Gastroesophageal sphincter (tissue), 4 donors: ENCODE data around the gene FGR. TPM values are rescaled to one million over a fixed set of nuclear protein-coding genes. Genes with fewer than 3 reads are reported as not detected.

Experiments used
- ATAC-seq: fragments of 150-250 bp; one replicate; pipeline ENCODE4 v1.9.1; 2016; ENCODE audit warnings: mild to moderate bottlenecking, moderate library complexity
- H3K27ac ChIP-seq, 4 donors: fragments of 200-600 bp; sonication (generic) in 3 of 4; 1 replicate in 3 of 4; 2 replicates in 1 of 4; pipeline ENCODE4 v1.5.1; 2016 to 2019
- H3K27me3 ChIP-seq: fragments of 200-600 bp; sonication (generic); one replicate; pipeline ENCODE4 v1.5.1; 2019
- H3K36me3 ChIP-seq, 2 donors: fragments of 200-600 bp; sonication (generic); one replicate each; pipeline ENCODE4 v1.5.1; 2019; ENCODE audit warnings: control low read depth in 1 of 2
- H3K4me1 ChIP-seq, 3 donors: fragments of 200-600 bp; sonication (generic); 1 replicate in 2 of 3; 2 replicates in 1 of 3; pipeline ENCODE4 v1.5.1; 2016 to 2019; ENCODE audit warnings: control low read depth in 2 of 3
- H3K4me3 ChIP-seq, 2 donors: fragments of 200-600 bp; sonication (generic); one replicate each; pipeline ENCODE4 v1.5.1; 2019; ENCODE audit warnings: mild to moderate bottlenecking in 1 of 2, moderate library complexity in 1 of 2
- H3K9me3 ChIP-seq, 3 donors: fragments of 200-600 bp; sonication (generic); one replicate each; pipeline ENCODE4 v1.5.1; 2017 to 2019; ENCODE audit warnings: control low read depth in 2 of 3
- CTCF ChIP-seq, 4 experiments: fragments of 200-600 bp in 2 of 4; fragments of 450-650 bp in 2 of 4; sonication (generic) in 1 of 4; IDR thresholded peaks; one replicate each; pipeline ENCODE4 v1.5.1; 2017 to 2019; ENCODE audit warnings: antibody characterized with exemption in 4 of 4, mild to moderate bottlenecking in 2 of 4, moderate library complexity in 2 of 4
- EP300 ChIP-seq: sonication (generic); formaldehyde crosslinking; IDR thresholded peaks from one replicate; pipeline ENCODE4 v1.6.1; 2017; ENCODE audit warnings: antibody characterized with exemption, mild to moderate bottlenecking
- POLR2A ChIP-seq, 2 donors: fragments of 450-650 bp; IDR thresholded peaks; one replicate each; pipeline ENCODE4 v1.6.1; 2017; ENCODE audit warnings: antibody characterized with exemption in 2 of 2, mild to moderate bottlenecking in 2 of 2, moderate library complexity in 1 of 2
- POLR2AphosphoS5 ChIP-seq: sonication (generic); formaldehyde crosslinking; IDR thresholded peaks from one replicate; pipeline ENCODE4 v1.6.1; 2017; ENCODE audit warnings: antibody characterized with exemption
- WGBS, 2 donors: methylation state at CpG; one replicate each; pipeline ENCODE4 v1.1.5; 2018; ENCODE audit warnings: low coverage in 1 of 2; 5-methylcytosine and 5-hydroxymethylcytosine counted together
- total RNA-seq, 4 donors: library from RNA; depleted of rRNA; stranded (reverse); fragments of >200 nt; gene quantifications; one replicate each; pipeline ENCODE4 v1.1.0, GENCODE V29; 2016

The FGR gene
- total RNA-seq, 4 donors from 2014 or later: 9.2 to 17.8 (median 10.1) TPM

- ATAC-seq: peak; percentile 44
- H3K4me1 ChIP-seq: peaks cover 0 to 45% (median 19%) of the 10 kb centered on the region in 3 donors
These were observed 21.3 kb upstream of the FGR start for GRCh38 chr1:27656157-27656893.

GRCh38 chr1:27655151-27655937 is 20.4 kb upstream of the FGR start:
- ATAC-seq: no peak
- Histone ChIP-seq H3K27me3 (no peaks in the 10 kb centered on the region), H3K4me1 (peaks cover 0 to 48% (median 27%) of the 10 kb centered on the region in 3 donors), H3K9me3 (no peaks in the 10 kb centered on the region), H3K4me3 (no peak overlapping the region), H3K27ac (peak overlapping the region in 3 of 4 donors; percentile 71 to 80 (median 76)), H3K36me3 (no peaks in the 10 kb centered on the region)
- 43 to 70% methylated on average over 5 to 8 of the region's 11 CpGs for WGBS, 2 donors
- no peak for TF ChIP-seq POLR2A (IDR thresholded peaks at IDR 0.05)
- no peak for TF ChIP-seq CTCF (IDR thresholded peaks at IDR 0.05)
- no peak for TF ChIP-seq POLR2AphosphoS5
- TF ChIP-seq EP300: no peak

More at GRCh38 chr1:27656157-27656893, 21.3 kb upstream of the FGR start:
- Histone ChIP-seq H3K9me3 (no peaks in the 10 kb centered on the region), H3K27ac (peak overlapping the region in 3 of 4 donors; percentile 71 to 80 (median 76)), H3K27me3 (no peaks in the 10 kb centered on the region), H3K4me3 (no peak overlapping the region), H3K36me3 (no peaks in the 10 kb centered on the region)
- TF ChIP-seq POLR2AphosphoS5 (no peak), EP300 (no peak), POLR2A (IDR thresholded peaks at IDR 0.05) (no peak), CTCF (IDR thresholded peaks at IDR 0.05) (no peak)
- 61 to 100% methylated on average over 1 to 4 of the region's 7 CpGs for WGBS, 2 donors

- no peak overlapping the region for H3K4me3 ChIP-seq
- no peaks in the 10 kb centered on the region for H3K9me3 ChIP-seq
- TF ChIP-seq POLR2A (IDR thresholded peaks at IDR 0.05) (no peak), POLR2AphosphoS5 (no peak), CTCF (IDR thresholded peaks at IDR 0.05) (no peak), EP300 (no peak)
- H3K36me3 ChIP-seq: no peaks in the 10 kb centered on the region
- no peaks in the 10 kb centered on the region for H3K27me3 ChIP-seq
- H3K27ac ChIP-seq: peak overlapping the region in 1 of 4 donors; percentile 16
- ATAC-seq: no peak
- WGBS, 2 donors: 73 to 74% methylated on average over 3 to 5 of the region's 5 CpGs
- peaks cover 0 to 49% (median 33%) of the 10 kb centered on the region in 3 donors for H3K4me1 ChIP-seq
These were observed 17.3 kb upstream of the FGR start for GRCh38 chr1:27652111-27652864.

GRCh38 chr1:27650539-27651175 is 15.7 kb upstream of the FGR start:
- Histone ChIP-seq H3K4me1 (peaks cover 0 to 37% (median 24%) of the 10 kb centered on the region in 3 donors), H3K9me3 (no peaks in the 10 kb centered on the region), H3K36me3 (no peaks in the 10 kb centered on the region), H3K27me3 (no peaks in the 10 kb centered on the region), H3K4me3 (no peak overlapping the region), H3K27ac (peak overlapping the region in 3 of 4 donors; percentile 45 to 62 (median 61))
- peak; percentile 84 for ATAC-seq
- TF ChIP-seq POLR2A (IDR thresholded peaks at IDR 0.05) (no peak), CTCF (IDR thresholded peaks at IDR 0.05) (no peak), POLR2AphosphoS5 (no peak), EP300 (no peak)
- 19 to 33% methylated on average over 6 to 7 of the region's 7 CpGs for WGBS, 2 donors
